Liver (tissue), 5 donors: ENCODE measurements around the gene KLK1. TPM values are rescaled to one million over a fixed set of nuclear protein-coding genes. Genes with fewer than 3 reads are reported as not detected.

Experiments
- polyA plus RNA-seq, 2 donors: library from polyadenylated mRNA; stranded (reverse) in 1 of 2; unstranded in 1 of 2; fragments of 200-250 nt in 1 of 2; fragments of >200 nt in 1 of 2; fragmentation: Nextera tagmentation in 1 of 2; extraction: Ambion mirVana in 1 of 2; gene quantifications; one replicate each; pipeline versions ENCODE4 v1.2.1 to v1.2.3, GENCODE V29; 2013 to 2015
- small RNA-seq: library from RNA; depleted of rRNA; stranded (forward); fragments of <200 nt; gene quantifications from one replicate; pipeline ENCODE3, GENCODE V24; 2014
- total RNA-seq, 2 donors: library from RNA; depleted of rRNA; stranded (reverse); fragments of >200 nt; gene quantifications; one replicate each; pipeline ENCODE4 v1.2.3, GENCODE V29; 2014
- donor health status: healthy.
- donor health status: healthy.
- donor health status: healthy.

The KLK1 gene
- total and polyA plus RNA-seq, 4 donors, result not detected

Small RNAs within 50 kb of the gene (small RNA-seq; reads per million reads assigned to genes)
- gene SNORD88A (93.0 reads per million, percentile 98 among the genes with 10 or more reads in this experiment), gene SNORD88B (not detected), gene SNORD88C (not detected)

Other genes starting within 250 kb of the KLK1 start
- not detected for gene SYT3, start 183.9 kb downstream of the KLK1 start, total RNA-seq
- gene SYT3, start 183.9 kb downstream of the KLK1 start, polyA plus RNA-seq, result not detected
- gene C19orf81, start 174.3 kb downstream of the KLK1 start, total RNA-seq, result not detected
- not detected for gene C19orf81, start 174.3 kb downstream of the KLK1 start, polyA plus RNA-seq
- under 1 TPM; 0.17 to 0.28 TPM for gene SHANK1, start 104.0 kb downstream of the KLK1 start, total RNA-seq
- gene SHANK1, start 104.0 kb downstream of the KLK1 start, polyA plus RNA-seq, result under 1 TPM in 1 of 2 donors, not detected in 1; 0.06 TPM
- gene CLEC11A, start 100.4 kb downstream of the KLK1 start, total RNA-seq, result 10 to 100 TPM in 1 of 2 donors, 1 to 10 TPM in 1; 2.6 to 11.0 TPM
- gene CLEC11A, start 100.4 kb downstream of the KLK1 start, polyA plus RNA-seq, result 1 to 10 TPM; 2.4 to 8.5 TPM
- not detected for gene GPR32, start 53.3 kb downstream of the KLK1 start, total RNA-seq
- gene GPR32, start 53.3 kb downstream of the KLK1 start, polyA plus RNA-seq, result not detected
- gene ACP4, start 33.4 kb downstream of the KLK1 start, total RNA-seq, result not detected
- under 1 TPM; 0.06 to 0.19 TPM for gene ACP4, start 33.4 kb downstream of the KLK1 start, polyA plus RNA-seq
- gene KLK15, start 9.8 kb upstream of the KLK1 start, total RNA-seq, result not detected
- not detected for gene KLK15, start 9.8 kb upstream of the KLK1 start, polyA plus RNA-seq
- gene KLK3, start 31.1 kb upstream of the KLK1 start, total RNA-seq, result not detected
- gene KLK3, start 31.1 kb upstream of the KLK1 start, polyA plus RNA-seq, result not detected
- gene KLK2, start 49.7 kb upstream of the KLK1 start, total RNA-seq, result not detected
- gene KLK2, start 49.7 kb upstream of the KLK1 start, polyA plus RNA-seq, result not detected
- gene KLK4, start 87.6 kb upstream of the KLK1 start, total RNA-seq, result not detected
- not detected for gene KLK4, start 87.6 kb upstream of the KLK1 start, polyA plus RNA-seq
- not detected for gene KLK5, start 129.3 kb upstream of the KLK1 start, total RNA-seq
- not detected for gene KLK5, start 129.3 kb upstream of the KLK1 start, polyA plus RNA-seq
- not detected for gene KLK6, start 145.8 kb upstream of the KLK1 start, total RNA-seq
- gene KLK6, start 145.8 kb upstream of the KLK1 start, polyA plus RNA-seq, result not detected
- not detected for gene KLK7, start 160.1 kb upstream of the KLK1 start, total RNA-seq
- not detected for gene KLK7, start 160.1 kb upstream of the KLK1 start, polyA plus RNA-seq
- gene KLK8, start 177.8 kb upstream of the KLK1 start, total RNA-seq, result not detected
- gene KLK8, start 177.8 kb upstream of the KLK1 start, polyA plus RNA-seq, result not detected
- gene KLK10, start 195.9 kb upstream of the KLK1 start, total RNA-seq, result not detected
- gene KLK10, start 195.9 kb upstream of the KLK1 start, polyA plus RNA-seq, result under 1 TPM in 1 of 2 donors, not detected in 1; 0.06 TPM
- under 1 TPM in 1 of 2 donors, not detected in 1; 0.25 TPM for gene KLK11, start 202.8 kb upstream of the KLK1 start, total RNA-seq
- gene KLK11, start 202.8 kb upstream of the KLK1 start, polyA plus RNA-seq, result under 1 TPM in 1 of 2 donors, not detected in 1; 0.07 TPM
- not detected for gene KLK12, start 211.2 kb upstream of the KLK1 start, total RNA-seq
- gene KLK12, start 211.2 kb upstream of the KLK1 start, polyA plus RNA-seq, result not detected
- not detected for gene KLK13, start 241.3 kb upstream of the KLK1 start, total RNA-seq
- not detected for gene KLK13, start 241.3 kb upstream of the KLK1 start, polyA plus RNA-seq